GM10847 (cell line): ENCODE measurements around the gene NAA35.

Source experiments
- POLR2A ChIP-seq: IDR thresholded peaks from 2 replicates; pipeline ENCODE4 v1.6.1; 2011; ENCODE audit not compliant: insufficient read length; ENCODE audit errors: extremely low read depth

Gene NAA35

DNA sequence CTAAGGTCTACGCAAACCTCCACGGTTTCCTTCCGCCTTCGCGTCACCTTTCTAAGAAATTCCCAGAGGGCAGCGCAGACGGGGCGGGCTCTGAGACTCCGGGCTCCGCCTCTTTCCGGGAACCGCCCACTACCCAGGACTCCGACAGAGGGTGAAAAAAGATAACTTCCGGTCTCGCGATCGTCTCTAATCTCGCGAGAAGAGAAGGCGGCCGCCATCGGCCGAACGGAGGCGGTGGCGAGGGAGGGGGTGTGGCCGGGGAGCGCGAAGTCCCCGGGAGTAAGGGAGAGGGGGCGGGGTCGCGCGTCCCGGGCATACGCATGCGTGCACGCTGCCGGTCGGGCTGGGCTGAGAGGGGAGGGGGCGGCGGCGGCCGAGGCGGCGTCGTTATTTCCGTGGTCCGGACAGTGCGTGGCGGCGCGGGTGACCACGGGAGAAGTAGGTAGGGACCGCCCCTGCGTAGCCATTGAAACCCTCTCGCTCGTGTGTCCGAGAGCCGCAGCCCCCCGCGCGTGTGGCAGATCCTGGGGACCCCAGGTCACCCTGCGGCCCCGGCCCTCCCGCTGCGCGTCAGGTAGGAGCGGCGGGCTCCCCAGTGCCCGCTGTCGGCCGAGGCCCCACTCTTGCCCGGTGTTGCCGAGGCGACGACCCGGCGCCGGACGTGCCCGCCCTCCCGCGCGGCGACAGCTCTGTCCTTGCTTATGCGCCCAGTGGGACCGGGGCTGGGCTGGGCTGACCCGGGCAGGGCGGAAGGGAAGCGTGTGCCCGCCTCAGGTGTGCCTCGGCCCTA lies at the start of gene NAA35:
Gene NAA35 (plus strand): TSS at position 315 of the 790 bp plus-strand sequence. CDS start 1,014 bp downstream, outside the sequence.
- TF ChIP-seq POLR2A, result peak; percentile 48

DNA sequence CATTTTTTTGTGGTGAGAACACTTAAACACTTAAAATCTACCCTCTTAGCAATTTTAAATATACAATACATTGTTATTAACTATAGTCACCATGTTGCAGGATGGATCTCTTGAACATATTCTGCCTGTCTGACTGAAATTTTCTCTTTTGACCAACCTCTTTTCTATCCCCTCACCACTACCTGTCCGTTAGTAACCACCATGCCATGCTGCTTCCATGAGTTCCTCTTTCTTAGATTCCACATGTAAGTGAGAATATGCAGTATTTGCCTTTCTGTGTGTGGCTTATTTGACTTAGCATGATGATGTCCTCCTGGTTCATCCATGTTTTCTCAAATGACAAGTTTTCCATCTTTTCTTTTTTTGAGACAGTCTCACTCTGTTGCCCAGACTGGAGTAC lies 48.5 kb upstream of the NAA35 start:
- no peak for TF ChIP-seq POLR2A

DNA sequence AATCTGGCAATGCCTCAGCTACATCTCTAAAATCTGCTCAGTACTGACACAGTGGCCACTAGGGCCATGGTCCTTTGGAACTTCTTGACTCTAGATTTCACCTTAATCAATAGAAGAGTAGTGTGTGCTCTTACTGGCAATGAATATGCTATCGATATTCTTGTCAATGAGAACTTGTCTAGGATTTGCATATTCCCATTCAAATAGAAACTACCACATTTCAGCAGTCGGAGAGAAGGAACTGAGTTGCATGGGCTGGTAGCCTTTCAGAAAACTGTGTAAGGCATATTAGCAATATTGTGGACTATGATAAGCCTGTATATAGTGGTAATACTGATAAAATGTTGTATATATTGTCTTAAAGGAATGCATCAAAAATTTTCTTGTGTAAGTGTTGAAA lies 45.3 kb upstream of the NAA35 start:
- TF ChIP-seq POLR2A, result no peak

DNA sequence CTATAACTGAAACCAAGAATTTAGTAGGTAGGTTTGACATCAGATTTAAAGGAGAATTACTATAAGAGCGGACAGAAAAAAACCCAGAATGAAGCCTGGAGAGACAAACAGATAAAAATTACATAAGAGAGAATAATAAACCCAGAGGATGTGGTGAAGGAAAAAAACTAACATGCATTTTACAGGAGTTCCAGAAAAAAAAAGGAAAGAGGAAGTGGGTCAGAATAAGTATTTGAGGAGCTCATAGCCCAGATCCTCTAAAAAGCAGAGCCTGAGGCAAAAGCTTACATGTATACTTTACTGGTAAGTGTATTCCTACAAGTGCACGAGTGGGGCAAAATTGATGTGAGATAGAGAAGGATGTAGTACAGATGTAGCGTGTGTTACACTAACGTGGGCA lies 43.1 kb upstream of the NAA35 start:
- no peak for TF ChIP-seq POLR2A

DNA sequence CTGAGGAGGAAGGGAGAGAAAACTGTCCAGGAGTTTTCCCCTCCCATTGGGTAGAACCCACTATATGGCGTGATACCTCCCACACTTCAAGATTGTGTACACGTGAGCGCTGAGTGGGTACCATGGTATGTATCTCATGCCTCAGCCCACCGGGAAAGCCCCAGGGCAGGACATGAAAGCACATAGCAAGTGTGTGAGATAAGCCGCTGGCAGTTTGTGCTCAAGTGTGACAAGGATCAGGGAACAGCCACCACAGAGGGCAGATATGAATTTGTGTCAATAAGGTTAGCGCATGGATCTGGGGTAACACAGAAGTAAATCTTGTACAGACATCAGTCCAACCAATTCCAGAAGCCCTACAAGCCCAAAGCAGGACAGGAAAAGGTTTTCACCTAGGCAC lies 42.6 kb upstream of the NAA35 start:
- no peak for TF ChIP-seq POLR2A

DNA sequence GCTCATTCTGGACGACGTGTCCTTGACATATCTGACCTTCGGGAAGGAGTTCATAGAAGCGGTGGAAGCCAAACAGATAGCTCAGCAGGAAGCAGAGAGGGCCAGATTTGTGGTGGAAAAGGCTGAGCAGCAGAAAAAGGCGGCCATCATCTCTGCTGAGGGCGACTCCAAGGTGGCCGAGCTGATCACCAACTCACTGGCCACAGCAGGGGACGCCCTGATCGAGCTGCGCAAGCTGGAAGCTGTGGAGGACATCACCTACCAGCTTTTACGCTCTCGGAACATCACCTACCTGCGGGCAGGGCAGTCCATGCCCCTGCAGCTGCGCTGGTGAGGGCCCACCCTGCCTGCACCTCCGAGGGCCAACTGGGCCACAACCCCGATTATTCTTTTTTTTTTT lies 41.6 kb upstream of the NAA35 start:
- TF ChIP-seq POLR2A, result no peak

DNA sequence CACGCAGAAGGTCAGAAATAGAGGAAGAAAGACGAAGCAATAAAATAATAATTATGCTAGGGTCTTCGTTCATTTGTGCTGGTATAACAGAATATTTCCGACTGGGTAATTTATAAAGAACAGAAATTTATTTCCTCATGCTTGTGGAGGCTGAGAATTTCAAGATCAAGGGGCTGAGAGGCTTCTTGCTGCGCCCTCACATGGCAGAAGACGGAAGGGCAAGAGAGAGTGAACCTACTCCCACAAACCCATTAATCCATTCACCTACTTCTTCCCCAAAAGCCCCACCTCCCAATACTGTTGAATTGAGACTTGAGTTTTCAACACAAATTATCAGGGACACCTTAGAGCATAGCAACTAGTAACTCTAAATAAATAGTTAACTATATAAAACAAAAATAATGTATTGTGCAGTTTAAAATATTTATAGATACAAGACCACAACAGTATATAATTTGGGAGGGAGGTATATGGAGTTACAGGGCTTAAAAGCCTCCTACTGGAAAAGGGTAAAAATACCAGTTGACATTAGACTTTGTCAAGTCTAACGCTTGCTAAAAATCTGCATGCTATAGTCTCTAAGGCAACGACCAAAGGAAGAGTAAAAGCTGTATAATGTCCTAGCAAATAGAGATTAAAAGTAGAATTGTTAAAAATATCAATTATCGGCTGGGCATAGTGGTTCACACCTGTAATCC lies 40.3 kb upstream of the NAA35 start:
- no peak for TF ChIP-seq POLR2A

DNA sequence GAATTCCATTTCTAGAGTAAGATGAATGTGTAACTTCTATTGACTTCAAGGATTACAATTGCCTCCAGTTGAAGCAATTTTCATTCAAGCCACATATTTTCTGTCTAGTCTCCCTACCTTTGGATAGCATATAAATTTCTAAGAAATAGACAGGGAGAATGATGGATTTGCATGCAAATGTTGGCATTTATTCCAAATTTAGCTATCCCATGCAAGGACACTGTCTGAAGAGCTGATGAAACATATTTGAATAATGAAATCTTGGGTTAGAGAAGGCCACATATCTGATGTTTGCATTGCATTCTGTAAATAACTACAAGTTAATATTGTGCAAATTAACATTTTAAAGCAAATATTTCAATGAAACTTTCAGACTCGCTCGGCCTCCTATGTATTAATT lies 36.0 kb upstream of the NAA35 start:
- TF ChIP-seq POLR2A, result no peak

DNA sequence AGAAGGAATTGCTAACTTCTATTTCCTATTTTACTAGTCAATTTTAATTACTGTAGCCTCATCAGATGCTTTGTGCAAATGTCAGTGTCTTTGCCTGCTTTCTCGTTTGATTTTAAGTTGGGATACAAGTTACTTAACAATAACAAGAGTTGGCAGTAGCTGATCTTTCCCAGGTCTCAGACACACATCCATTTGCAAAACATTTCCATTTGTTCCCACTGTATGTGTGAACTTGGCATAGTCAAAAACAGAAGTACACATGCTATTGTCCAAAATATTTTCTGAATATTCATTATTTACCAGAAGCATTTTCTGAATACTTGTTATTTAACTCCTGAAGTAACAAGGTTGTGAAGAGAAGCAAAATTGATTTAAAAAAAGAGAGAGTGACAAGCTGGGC lies 35.0 kb upstream of the NAA35 start:
- no peak for TF ChIP-seq POLR2A

DNA sequence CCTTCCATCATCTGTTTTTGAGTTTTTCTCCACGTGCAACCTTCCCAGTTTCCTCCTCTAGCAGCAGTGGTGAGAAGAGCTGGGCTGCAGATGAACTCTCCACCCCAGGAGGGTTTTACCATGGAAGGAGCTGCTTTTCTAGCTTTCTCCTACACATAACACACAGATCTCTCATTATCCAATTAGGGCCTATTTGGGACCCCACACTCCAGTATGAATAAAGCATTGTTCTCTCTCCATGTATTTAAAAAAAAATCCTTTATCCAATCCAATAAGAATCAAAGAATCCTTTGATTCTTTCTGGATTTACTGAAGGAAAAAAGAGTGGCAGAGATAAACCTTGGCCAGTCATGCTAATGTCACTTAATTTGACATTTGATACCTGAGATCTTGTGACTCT lies 31.6 kb upstream of the NAA35 start:
- TF ChIP-seq POLR2A, result no peak

DNA sequence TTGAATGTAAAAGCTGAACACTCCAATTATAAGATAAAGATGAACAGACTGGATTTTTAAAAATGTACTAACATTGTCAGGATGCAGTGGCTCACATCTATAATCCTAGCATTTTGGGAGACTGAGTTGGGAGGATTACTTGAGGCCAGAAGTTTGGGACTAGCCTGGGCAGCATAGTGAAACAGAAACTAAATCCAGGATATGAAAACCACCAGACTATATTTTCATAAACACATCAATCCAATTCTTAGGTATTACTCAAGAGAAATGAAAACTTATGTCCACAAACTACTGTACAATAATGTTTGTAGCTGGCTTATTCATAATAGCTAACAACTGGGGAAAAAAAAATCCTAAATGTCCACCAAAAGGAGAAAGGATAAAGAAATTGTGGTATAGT lies 26.8 kb upstream of the NAA35 start:
- no peak for TF ChIP-seq POLR2A

DNA sequence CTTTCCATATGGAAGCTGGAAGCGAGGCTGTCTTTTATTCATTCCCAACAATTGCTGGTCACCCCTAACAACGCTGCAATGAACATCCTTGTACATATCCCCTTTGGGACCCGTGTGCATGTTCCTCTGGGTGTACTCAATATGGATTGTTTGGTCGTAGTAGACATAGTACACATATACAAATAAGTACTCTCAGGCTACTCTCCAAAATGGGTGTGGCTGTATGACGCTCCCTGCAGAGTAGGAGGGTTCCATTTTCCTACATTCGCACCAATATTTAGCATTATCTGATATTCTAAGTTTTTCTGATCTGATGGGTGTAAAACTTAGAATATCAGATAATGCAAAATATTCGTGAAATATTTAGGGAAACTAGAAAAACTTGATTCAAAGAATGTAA lies 23.2 kb upstream of the NAA35 start:
- no peak for TF ChIP-seq POLR2A

DNA sequence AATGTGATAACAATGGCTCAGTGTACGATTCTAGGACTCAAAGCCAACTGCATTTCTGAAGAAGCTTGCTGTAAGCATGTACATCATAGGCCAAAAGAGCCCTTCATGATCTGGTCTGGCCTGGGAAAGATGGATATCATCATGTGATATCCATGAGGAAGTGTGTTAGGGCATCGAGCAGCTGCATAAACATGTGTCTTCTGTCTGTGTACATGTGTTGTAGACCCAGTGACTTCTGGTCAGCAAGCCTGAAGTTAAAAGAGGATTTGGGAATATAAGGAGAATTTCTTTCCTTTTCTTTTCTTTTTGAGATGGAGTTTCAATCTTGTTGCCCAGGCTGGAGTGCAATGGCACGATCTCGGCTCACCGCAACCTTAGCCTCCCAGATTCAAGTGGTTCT lies 15.5 kb upstream of the NAA35 start:
- TF ChIP-seq POLR2A, result no peak

DNA sequence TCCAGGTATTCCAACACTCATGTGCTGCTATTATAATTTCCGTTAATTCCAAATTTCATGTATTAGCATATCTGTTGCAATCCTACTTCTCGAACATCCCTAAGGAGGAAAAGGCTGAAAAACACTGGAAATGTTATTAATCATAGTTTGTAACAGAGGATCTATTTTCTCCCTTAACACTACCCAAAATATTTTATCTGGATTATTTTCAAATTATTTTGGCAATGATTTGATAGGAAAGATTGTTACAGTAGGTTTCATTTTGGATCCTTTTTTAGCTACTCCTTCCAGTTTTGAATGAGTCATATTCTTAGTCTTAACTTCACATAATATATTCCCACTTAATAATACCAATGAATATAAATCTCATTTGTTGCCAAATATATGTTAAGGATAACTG lies 13.9 kb upstream of the NAA35 start:
- no peak for TF ChIP-seq POLR2A

DNA sequence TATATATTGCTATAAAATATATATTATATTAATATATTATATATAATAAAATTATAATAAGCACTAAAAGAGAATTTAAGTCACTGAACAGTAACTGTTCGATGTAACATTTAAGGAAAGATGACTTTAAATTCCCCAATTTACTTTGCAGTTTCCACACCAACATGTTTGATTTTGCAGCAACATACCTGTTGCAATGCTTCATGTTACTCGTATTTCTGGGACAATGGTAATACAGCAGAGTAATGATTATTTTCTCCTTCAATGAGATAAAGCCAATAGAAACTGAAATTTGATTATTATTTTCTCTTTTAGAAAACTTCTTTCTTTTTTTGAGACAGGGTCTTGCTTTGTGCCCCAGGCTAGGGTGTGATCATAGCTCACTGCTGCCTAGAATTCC lies 9.5 kb upstream of the NAA35 start:
- no peak for TF ChIP-seq POLR2A

DNA sequence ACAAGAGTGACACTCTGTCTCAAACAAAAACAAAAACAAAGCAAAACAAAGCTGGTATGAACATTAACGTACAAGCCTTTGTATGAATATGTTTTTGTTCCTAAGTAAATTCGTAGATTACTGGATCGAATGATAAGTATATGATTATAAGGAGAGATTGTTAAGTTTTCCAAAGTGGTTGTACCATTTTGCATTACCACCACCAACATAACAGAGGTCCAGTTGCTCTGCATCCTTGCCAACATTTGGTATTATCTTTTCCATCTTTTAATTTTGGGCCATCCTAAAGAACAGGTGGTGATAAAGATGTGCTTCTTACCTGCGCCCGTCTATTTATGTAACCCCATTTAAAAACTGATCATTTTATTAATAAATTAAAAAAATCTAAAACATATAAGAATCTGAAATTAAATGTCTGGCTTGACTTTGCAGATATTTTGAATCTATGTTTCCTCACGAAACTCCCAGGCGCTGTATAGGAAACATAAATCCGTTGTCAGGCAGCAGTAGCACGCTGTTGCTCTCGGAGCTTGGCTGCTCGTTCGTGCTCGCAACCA lies 593 bp upstream of the NAA35 start:
- peak; percentile 65 for TF ChIP-seq POLR2A
